Osteocyte (in vitro differentiated cells): Measurements from ENCODE around the gene IGF1. TPM values are rescaled to one million over a fixed set of nuclear protein-coding genes. Genes with fewer than 3 reads are reported as not detected.

ENCODE experiments used
- DNase-seq: peaks from one replicate; pipeline ENCODE4 v3.0.0; 2021; ENCODE audit warnings: mixed read lengths; ENCODE audit not compliant: unreplicated experiment; ENCODE audit errors: extremely low spot score
- H3K27ac Mint-ChIP-seq: one replicate; pipeline ENCODE4 v1.8.0; 2021; ENCODE audit warnings: mild to moderate bottlenecking, mixed read lengths; ENCODE audit not compliant: unreplicated experiment
- H3K27me3 Mint-ChIP-seq: one replicate; pipeline ENCODE4 v1.8.0; 2021; ENCODE audit warnings: mixed read lengths; ENCODE audit not compliant: unreplicated experiment
- H3K36me3 Mint-ChIP-seq: one replicate; pipeline ENCODE4 v1.8.0; 2021; ENCODE audit warnings: mixed read lengths; ENCODE audit not compliant: unreplicated experiment
- H3K4me1 Mint-ChIP-seq: one replicate; pipeline ENCODE4 v1.8.0; 2021; ENCODE audit warnings: mixed read lengths; ENCODE audit not compliant: unreplicated experiment
- H3K4me3 Mint-ChIP-seq: one replicate; pipeline ENCODE4 v1.8.0; 2021; ENCODE audit warnings: mild to moderate bottlenecking, moderate library complexity, mixed read lengths; ENCODE audit not compliant: unreplicated experiment
- H3K9me3 Mint-ChIP-seq: one replicate; pipeline ENCODE4 v1.8.0; 2021; ENCODE audit warnings: mixed read lengths; ENCODE audit not compliant: unreplicated experiment
- total RNA-seq: library from RNA; stranded (reverse); gene quantifications from 2 replicates; pipeline ENCODE4 v1.2.1, GENCODE V29; 2021
- TF ChIP-seq, protein P1 (sequence below): fragments of 200-600 bp; sonication (generic); IDR thresholded peaks from 2 replicates; pipeline ENCODE4 v1.5.0; 2021; ENCODE audit warnings: antibody characterized with exemption, mild to moderate bottlenecking, moderate library complexity

Gene IGF1
- total RNA-seq, 1 donor from 2014 or later, result 0.40 TPM

DNA sequence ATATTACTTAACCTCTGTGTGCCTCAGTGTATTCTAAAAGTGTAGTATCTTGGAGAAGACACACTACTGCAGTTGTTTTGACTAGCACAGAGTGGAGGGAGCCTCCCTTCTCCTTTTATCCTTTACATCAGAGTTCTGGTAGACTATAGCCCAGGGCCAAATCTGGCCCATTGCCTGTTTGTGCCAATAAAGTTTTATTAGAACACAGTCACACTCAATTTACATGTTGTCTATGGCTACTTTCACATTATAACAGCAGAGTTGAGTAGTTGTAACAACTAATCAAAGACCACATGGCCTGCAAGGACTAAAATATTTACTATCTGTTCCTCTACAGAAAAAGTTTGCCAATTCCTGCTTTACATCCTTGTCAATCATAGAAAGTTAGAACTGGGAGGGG lies 27.7 kb upstream of the IGF1 start:
- peaks cover 14% of the 10 kb centered on the region for H3K9me3 Mint-ChIP-seq
- TF ChIP-seq, protein P1, sequence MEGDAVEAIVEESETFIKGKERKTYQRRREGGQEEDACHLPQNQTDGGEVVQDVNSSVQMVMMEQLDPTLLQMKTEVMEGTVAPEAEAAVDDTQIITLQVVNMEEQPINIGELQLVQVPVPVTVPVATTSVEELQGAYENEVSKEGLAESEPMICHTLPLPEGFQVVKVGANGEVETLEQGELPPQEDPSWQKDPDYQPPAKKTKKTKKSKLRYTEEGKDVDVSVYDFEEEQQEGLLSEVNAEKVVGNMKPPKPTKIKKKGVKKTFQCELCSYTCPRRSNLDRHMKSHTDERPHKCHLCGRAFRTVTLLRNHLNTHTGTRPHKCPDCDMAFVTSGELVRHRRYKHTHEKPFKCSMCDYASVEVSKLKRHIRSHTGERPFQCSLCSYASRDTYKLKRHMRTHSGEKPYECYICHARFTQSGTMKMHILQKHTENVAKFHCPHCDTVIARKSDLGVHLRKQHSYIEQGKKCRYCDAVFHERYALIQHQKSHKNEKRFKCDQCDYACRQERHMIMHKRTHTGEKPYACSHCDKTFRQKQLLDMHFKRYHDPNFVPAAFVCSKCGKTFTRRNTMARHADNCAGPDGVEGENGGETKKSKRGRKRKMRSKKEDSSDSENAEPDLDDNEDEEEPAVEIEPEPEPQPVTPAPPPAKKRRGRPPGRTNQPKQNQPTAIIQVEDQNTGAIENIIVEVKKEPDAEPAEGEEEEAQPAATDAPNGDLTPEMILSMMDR, result no peak
- H3K27me3 Mint-ChIP-seq, result peaks cover 7% of the 10 kb centered on the region
- no peak overlapping the region for H3K4me3 Mint-ChIP-seq
- DNase-seq, result no peak
- no peak overlapping the region for H3K27ac Mint-ChIP-seq
- no peaks in the 10 kb centered on the region for H3K36me3 Mint-ChIP-seq
- H3K4me1 Mint-ChIP-seq, result no peaks in the 10 kb centered on the region

- peaks cover 7% of the 10 kb centered on the region for H3K27me3 Mint-ChIP-seq
- no peak overlapping the region for H3K27ac Mint-ChIP-seq
- no peak for DNase-seq
- H3K4me3 Mint-ChIP-seq, result no peak overlapping the region
- H3K4me1 Mint-ChIP-seq, result no peaks in the 10 kb centered on the region
- TF ChIP-seq, protein P1, result no peak
- no peaks in the 10 kb centered on the region for H3K36me3 Mint-ChIP-seq
- peaks cover 14% of the 10 kb centered on the region for H3K9me3 Mint-ChIP-seq
Measured at GRCh38 chr12:102507301-102507700, 26.9 kb upstream of the IGF1 start.

DNA sequence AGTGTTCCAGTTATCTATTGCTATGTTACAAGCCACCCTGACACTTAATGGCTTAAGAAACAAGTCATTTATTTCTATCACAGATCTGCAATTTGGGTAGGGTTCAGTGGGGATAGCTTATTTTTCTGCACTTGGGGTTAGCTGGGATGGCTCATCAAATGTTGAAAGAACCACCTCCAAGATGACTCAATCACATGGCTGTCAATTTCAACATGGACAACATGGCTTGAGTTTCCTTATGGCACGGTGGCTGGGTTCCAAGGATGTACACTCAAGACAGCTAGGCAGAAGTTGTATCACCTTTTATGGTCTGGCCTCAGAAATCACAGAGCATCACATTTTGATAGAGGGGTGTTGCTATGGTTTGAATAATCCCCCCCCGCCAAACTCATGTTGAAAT lies 24.5 kb upstream of the IGF1 start:
- Mint-ChIP-seq H3K27me3 (peaks cover 13% of the 10 kb centered on the region), H3K4me1 (no peaks in the 10 kb centered on the region), H3K4me3 (no peak overlapping the region), H3K36me3 (no peaks in the 10 kb centered on the region), H3K9me3 (peaks cover 14% of the 10 kb centered on the region), H3K27ac (no peak overlapping the region)
- no peak for DNase-seq
- TF ChIP-seq, protein P1, result no peak

DNA sequence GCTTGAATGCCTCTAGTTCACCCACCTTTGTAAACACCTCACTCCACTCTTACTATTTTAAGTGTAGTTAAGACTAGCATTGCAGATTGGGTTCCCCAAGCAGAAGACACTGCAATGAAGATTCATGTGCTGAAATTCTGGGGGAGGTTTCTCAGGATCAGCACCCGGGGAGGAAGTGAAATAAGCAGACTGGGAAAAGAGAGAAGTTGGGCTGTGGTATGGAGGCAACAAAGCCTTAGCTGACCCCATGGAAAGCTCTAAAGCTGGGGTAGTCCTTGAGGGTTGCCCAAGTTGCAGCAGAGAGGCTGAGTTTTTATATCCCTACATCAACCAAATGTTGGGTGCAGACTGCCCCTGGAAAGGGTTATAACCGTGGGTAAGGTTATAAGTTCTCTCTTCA lies 23.9 kb upstream of the IGF1 start:
- TF ChIP-seq, protein P1, result no peak
- Mint-ChIP-seq H3K27ac (no peak overlapping the region), H3K4me1 (no peaks in the 10 kb centered on the region), H3K9me3 (peaks cover 14% of the 10 kb centered on the region), H3K27me3 (peaks cover 14% of the 10 kb centered on the region), H3K4me3 (no peak overlapping the region), H3K36me3 (no peaks in the 10 kb centered on the region)
- DNase-seq, result no peak

- H3K9me3 Mint-ChIP-seq, result peaks cover 14% of the 10 kb centered on the region
- H3K27me3 Mint-ChIP-seq, result peaks cover 14% of the 10 kb centered on the region
- no peaks in the 10 kb centered on the region for H3K4me1 Mint-ChIP-seq
- TF ChIP-seq, protein P1, result no peak
- DNase-seq, result no peak
- no peak overlapping the region for H3K27ac Mint-ChIP-seq
- no peaks in the 10 kb centered on the region for H3K36me3 Mint-ChIP-seq
- no peak overlapping the region for H3K4me3 Mint-ChIP-seq
Measured at GRCh38 chr12:102503831-102504230, 23.5 kb upstream of the IGF1 start.
